ENCODE measurements around the gene FGFR3.

Gene FGFR3

GRCh38 chr4:1756893-1757779, 36.0 kb upstream of the FGFR3 start:
- DNase-seq (ENCODE audit: low read depth) = no peak

- DNase-seq (ENCODE audit: low read depth) = no peak
Measured at GRCh38 chr4:1757836-1758235, 35.3 kb upstream of the FGFR3 start.

GRCh38 chr4:1758306-1759121, 34.6 kb upstream of the FGFR3 start:
- no peak for DNase-seq (ENCODE audit: low read depth)

GRCh38 chr4:1759170-1759817, 33.8 kb upstream of the FGFR3 start:
- no peak for DNase-seq (ENCODE audit: low read depth)

- DNase-seq (ENCODE audit: low read depth) = no peak
Measured at GRCh38 chr4:1759818-1760223, 33.3 kb upstream of the FGFR3 start.

GRCh38 chr4:1760521-1761071, 32.5 kb upstream of the FGFR3 start:
- no peak for DNase-seq (ENCODE audit: low read depth)

- no peak for DNase-seq (ENCODE audit: low read depth)
Measured at GRCh38 chr4:1761130-1761689, 31.9 kb upstream of the FGFR3 start.

GRCh38 chr4:1762264-1763010, 30.7 kb upstream of the FGFR3 start:
- no peak for DNase-seq (ENCODE audit: low read depth)

GRCh38 chr4:1763070-1763549, 30.0 kb upstream of the FGFR3 start:
- no peak for DNase-seq (ENCODE audit: low read depth)

GRCh38 chr4:1763550-1764080, 29.5 kb upstream of the FGFR3 start:
- no peak for DNase-seq (ENCODE audit: low read depth)

- no peak for DNase-seq (ENCODE audit: low read depth)
Measured at GRCh38 chr4:1764670-1765069, 28.4 kb upstream of the FGFR3 start.

GRCh38 chr4:1765409-1766072, 27.6 kb upstream of the FGFR3 start:
- DNase-seq (ENCODE audit: low read depth) = no peak

- no peak for DNase-seq (ENCODE audit: low read depth)
Measured at GRCh38 chr4:1766106-1767060, 26.7 kb upstream of the FGFR3 start.

GRCh38 chr4:1767061-1767769, 25.9 kb upstream of the FGFR3 start:
- no peak for DNase-seq (ENCODE audit: low read depth)

GRCh38 chr4:1767770-1768366, 25.2 kb upstream of the FGFR3 start:
- no peak for DNase-seq (ENCODE audit: low read depth)

GRCh38 chr4:1768367-1769034, 24.6 kb upstream of the FGFR3 start:
- no peak for DNase-seq (ENCODE audit: low read depth)

- DNase-seq (ENCODE audit: low read depth) = no peak
Measured at GRCh38 chr4:1769692-1770091, 23.4 kb upstream of the FGFR3 start.

Data from activated T-cell treated with anti-CD3 and anti-CD28 coated beads for 24 hours (primary cell).